ENCODE measurements around the gene KIAA1217.

DNA sequence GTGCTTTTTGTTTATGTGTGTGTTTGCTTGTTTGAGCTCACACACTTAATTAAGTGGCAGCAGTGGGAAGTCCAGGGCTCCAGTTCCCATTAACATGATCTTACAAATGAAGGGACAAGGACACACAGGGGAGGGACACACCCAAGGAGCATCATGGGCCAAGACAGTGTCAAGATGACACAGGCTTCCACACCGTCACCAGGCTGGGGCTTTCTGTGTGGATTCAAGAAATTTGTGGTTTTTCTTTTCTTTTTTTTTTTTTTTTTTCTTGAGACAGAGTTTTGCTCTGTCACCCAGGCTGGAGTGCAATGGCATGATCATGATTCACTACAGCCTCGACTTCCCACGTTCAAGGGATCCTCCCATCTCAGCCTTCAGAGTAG, 173.6 kb downstream of the KIAA1217 start:
- TF ChIP-seq CTCF (IDR thresholded peaks at IDR 0.05; ENCODE audit: low read length) (no peak), EZH2 (IDR thresholded peaks at IDR 0.05; ENCODE audit: borderline replicate concordance, low read length) (no peak)
